ENCODE measurements around the gene ZNF770.

DNA sequence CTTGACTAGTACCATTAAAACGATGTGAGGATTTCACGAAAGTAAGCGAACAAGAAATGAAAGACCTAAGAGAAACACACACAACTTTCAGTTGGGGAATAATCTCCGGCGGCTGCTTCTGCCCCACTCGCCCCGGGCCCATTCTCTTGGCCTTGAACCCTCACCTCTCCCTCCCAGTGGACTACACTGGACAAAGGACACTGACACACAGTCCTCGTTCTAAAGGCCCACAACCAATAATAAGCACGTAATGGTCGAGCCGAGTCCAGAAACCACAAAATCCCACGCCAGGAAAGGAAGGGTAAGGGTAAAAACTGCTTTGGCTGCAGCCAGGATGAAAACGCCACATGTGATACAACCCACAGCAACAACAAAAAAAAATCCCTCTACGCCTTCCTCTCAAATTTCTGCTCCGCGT, 469 bp downstream of the ZNF770 start:
- TF ChIP-seq, protein P1, sequence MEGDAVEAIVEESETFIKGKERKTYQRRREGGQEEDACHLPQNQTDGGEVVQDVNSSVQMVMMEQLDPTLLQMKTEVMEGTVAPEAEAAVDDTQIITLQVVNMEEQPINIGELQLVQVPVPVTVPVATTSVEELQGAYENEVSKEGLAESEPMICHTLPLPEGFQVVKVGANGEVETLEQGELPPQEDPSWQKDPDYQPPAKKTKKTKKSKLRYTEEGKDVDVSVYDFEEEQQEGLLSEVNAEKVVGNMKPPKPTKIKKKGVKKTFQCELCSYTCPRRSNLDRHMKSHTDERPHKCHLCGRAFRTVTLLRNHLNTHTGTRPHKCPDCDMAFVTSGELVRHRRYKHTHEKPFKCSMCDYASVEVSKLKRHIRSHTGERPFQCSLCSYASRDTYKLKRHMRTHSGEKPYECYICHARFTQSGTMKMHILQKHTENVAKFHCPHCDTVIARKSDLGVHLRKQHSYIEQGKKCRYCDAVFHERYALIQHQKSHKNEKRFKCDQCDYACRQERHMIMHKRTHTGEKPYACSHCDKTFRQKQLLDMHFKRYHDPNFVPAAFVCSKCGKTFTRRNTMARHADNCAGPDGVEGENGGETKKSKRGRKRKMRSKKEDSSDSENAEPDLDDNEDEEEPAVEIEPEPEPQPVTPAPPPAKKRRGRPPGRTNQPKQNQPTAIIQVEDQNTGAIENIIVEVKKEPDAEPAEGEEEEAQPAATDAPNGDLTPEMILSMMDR (IDR thresholded peaks at IDR 0.05), result no peak
- TF ChIP-seq ZFX (IDR thresholded peaks at IDR 0.05; ENCODE audit: borderline replicate concordance), result no peak
